Kidney capillary endothelial cell (primary cell): ENCODE measurements around the gene CFAP99.

Experiments used
- DNase-seq: peaks from one replicate; pipeline ENCODE4 v3.0.0-alpha.2; 2018; ENCODE audit warnings: low spot score

Gene CFAP99

DNA sequence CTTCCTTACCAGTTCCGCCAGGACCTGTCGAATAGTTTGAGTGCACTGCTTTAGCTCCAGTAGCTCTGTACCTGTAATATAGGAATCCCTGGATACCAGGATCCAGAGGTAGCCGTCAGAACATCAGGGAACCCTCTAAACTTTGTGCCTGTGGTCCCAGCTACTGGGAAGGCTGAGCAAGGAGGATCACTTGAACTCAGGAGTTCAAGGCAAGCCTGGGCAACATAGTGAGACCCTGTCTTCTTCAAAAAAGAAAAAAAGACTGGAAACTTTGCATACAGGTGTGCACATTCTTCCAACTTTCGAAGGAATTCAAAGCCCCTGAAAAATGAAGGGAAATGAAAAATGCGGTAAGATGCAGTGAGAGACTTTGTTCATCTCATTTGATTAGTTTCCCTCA is 85.1 kb downstream of the CFAP99 start:
- no peak for DNase-seq

DNA sequence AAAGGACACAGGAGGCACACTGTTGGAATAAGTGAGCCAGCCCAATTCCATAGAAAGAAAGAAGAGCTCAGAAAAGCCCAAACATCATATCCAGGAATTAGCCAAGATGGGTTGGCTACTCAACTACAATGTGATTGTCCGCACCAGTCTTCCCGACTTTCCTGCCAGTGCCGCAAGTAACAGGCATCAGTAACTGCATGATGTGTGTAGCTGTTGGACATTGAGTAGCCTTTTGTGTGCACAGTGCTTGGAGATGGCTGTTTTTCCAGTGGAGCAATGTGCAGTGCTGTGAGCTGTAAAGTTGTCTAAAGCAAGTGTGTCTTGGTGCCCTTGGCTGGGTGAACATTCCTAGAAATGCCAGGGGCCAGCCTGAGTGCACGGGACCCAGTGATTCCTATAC is 88.5 kb downstream of the CFAP99 start:
- DNase-seq: no peak

DNA sequence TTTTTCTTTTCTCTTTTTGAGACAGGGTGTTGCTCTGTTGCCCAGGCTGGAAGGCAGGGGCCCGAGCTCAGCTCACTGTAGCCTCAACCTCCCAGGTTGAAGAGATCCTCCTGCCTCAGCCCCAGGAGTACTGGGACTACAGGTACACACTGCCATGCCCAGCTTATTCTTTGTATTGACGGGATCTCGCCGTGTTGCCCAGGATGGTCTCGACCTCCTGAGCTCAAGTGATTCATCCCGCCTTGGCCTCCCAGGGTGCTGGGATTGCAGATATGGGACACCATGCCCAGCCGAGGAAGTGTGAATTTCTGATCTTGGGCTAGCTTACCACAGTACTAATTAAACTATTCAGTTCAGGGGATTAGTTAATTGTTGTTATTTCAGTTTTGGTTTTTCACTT is 89.1 kb downstream of the CFAP99 start:
- no peak for DNase-seq

DNA sequence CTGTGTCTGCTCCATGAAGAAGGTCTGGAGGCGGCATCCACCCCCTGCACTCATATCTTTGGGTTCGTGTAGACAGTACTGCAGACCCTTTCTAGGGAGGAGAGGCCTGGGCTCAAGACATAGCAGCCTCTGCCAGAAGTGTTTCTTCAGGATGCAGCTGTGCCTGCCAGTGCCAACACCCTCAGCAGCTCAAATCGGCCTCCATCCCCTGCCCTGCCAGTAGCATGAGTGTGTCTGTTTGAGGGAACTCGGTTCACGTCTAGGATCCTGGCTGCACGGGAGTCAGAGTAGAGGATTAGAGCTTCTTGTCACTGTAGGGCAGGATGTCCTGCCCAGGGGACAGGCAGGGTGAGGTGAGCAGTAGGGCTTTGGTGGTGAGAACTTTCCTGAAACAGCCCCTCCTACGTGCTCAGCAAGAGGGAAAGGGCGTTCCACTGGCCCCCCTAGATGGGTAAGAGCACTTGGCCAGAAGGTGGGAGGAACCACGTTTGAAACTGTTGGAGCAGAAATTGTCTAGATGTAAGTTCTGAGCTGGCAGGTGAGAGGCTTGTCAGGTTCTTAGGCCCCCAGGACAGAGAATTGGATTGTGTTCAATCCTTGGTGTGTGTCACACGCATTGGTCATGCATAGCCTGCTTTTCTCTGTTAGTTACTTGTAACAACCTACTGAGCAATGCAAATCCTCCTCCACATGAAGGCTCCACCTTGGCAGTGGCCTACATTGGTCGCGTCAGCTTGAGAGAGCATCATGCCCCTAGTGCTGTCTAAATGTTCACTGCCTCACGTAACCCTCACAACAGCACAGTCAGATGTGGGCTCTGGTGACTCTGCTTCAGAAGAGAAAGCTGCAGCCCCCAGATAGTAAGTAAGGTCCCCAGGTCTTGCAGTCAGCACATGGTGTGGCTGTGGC is 91.8 kb downstream of the CFAP99 start:
- DNase-seq: no peak

DNA sequence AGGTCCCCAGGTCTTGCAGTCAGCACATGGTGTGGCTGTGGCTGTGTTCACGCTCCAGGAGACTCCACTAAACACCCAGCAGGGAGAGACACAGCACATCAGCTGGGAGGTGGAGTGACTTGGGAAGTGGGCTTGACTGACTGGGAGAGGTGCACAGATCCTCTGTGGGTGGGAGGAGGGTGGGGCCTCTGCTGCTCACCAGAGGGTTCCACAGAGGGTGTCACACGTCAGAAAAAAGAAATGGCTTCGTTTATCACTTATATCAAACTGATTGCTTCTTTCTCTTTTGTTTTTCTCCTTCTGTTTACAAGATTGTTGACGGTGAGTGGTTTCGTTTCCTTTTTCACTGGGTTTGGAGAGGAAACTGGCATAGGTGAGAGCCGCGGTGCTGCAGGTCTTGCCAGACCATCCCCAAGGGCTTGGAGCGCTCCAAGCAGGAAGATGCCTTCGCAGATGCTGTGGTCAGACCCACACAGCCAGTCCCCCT is 92.9 kb downstream of the CFAP99 start:
- no peak for DNase-seq
